Right atrium auricular region (tissue), 2 donors: ENCODE measurements around the gene UBE2G2. TPM values are rescaled to one million over a fixed set of nuclear protein-coding genes. Genes with fewer than 3 reads are reported as not detected.

ENCODE experiments used
- DNase-seq: peaks from one replicate; pipeline ENCODE4 v3.0.0-alpha.2; 2019; ENCODE audit warnings: low spot score
- H3K27ac ChIP-seq, 2 donors: fragments of 200-600 bp; sonication (generic); 1 replicate in 1 of 2; 2 replicates in 1 of 2; pipeline ENCODE4 v1.5.1; 2016 to 2019
- H3K27me3 ChIP-seq, 2 donors: fragments of 200-600 bp; sonication (generic); one replicate each; pipeline versions ENCODE4 v1.5.1 to v1.6.0; 2017 to 2019
- H3K36me3 ChIP-seq: fragments of 200-600 bp; sonication (generic); one replicate; pipeline ENCODE4 v1.5.1; 2016
- H3K4me1 ChIP-seq, 2 donors: fragments of 200-600 bp; sonication (generic); one replicate each; pipeline versions ENCODE4 v1.5.1 to v1.6.0; 2017 to 2019
- H3K4me3 ChIP-seq, 2 donors: fragments of 200-600 bp; sonication (generic); 1 replicate in 1 of 2; 2 replicates in 1 of 2; pipeline ENCODE4 v1.5.1; 2017 to 2019; ENCODE audit warnings: mild to moderate bottlenecking in 1 of 2, moderate library complexity in 1 of 2
- H3K9me3 ChIP-seq, 2 donors: fragments of 200-600 bp; sonication (generic); one replicate each; pipeline ENCODE4 v1.5.1; 2019
- total RNA-seq, 2 donors: library from RNA; depleted of rRNA; stranded (reverse); fragments of >200 nt; gene quantifications; one replicate each; pipeline ENCODE4 v1.1.0, GENCODE V29; 2016
- TF ChIP-seq, protein P1 (sequence below), 2 donors: fragments of 200-600 bp; sonication (generic); IDR thresholded peaks; one replicate each; pipeline ENCODE4 v1.5.1; 2019; ENCODE audit warnings: antibody characterized with exemption in 2 of 2

UBE2G2 gene
- total RNA-seq, 2 donors from 2014 or later: 47.5 to 52.5 TPM

DNA sequence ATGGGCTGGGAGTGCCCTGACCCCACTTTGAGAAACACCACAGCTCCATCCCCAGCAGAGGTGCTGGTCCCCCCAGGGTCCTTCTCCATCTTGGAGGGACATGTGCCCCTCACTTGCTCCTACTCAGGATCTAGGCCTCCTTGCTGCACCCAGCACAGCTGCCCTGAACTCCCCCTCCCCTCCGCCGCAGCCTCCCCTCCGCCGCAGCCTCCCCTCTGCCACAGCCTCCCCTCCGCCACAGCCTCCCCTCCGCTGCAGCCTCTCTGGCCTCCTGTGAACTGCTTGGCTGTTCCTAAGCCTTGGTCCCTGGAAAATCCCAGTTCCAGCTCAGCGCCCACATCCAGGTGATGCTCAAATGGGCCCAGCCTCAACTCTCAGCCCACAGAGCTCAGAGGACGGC, 74.3 kb downstream of the UBE2G2 start:
- DNase-seq: no peak

DNA sequence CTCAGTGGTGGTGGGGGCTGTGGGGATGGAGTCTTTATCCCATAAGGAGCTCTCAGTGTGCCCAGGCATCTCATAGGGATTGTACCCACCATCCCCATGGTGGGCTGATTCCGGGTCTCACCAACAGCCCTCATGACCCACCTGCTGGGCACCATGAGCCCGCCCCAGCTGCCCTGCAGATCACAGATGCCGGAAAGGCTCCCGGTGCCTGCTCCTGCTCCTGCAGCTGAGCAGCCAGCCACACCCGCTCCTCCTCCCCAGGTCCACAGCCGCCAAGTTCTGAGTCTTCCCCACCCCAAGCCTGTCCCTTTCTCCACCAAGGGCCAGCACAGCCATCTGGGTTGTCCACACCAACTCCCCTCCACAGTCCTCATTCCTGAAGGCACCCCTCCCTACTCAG, 74.8 kb downstream of the UBE2G2 start:
- Histone ChIP-seq H3K27ac (no peak overlapping the region), H3K36me3 (no peaks in the 10 kb centered on the region), H3K4me1 (peaks cover 0 to 10% of the 10 kb centered on the region in 2 donors), H3K9me3 (no peaks in the 10 kb centered on the region), H3K27me3 (peaks cover 0 to 14% of the 10 kb centered on the region in 2 donors), H3K4me3 (no peak overlapping the region)
- DNase-seq: no peak
- TF ChIP-seq, protein P1, sequence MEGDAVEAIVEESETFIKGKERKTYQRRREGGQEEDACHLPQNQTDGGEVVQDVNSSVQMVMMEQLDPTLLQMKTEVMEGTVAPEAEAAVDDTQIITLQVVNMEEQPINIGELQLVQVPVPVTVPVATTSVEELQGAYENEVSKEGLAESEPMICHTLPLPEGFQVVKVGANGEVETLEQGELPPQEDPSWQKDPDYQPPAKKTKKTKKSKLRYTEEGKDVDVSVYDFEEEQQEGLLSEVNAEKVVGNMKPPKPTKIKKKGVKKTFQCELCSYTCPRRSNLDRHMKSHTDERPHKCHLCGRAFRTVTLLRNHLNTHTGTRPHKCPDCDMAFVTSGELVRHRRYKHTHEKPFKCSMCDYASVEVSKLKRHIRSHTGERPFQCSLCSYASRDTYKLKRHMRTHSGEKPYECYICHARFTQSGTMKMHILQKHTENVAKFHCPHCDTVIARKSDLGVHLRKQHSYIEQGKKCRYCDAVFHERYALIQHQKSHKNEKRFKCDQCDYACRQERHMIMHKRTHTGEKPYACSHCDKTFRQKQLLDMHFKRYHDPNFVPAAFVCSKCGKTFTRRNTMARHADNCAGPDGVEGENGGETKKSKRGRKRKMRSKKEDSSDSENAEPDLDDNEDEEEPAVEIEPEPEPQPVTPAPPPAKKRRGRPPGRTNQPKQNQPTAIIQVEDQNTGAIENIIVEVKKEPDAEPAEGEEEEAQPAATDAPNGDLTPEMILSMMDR (IDR thresholded peaks at IDR 0.05): no peak

More for the DNA sequence above, 74.3 kb downstream of the UBE2G2 start:
- Histone ChIP-seq H3K4me3 (no peak overlapping the region), H3K4me1 (peaks cover 0 to 10% of the 10 kb centered on the region in 2 donors), H3K36me3 (no peaks in the 10 kb centered on the region), H3K9me3 (no peaks in the 10 kb centered on the region), H3K27me3 (peaks cover 0 to 14% of the 10 kb centered on the region in 2 donors), H3K27ac (no peak overlapping the region)
- TF ChIP-seq, protein P1 (IDR thresholded peaks at IDR 0.05): no peak

DNA sequence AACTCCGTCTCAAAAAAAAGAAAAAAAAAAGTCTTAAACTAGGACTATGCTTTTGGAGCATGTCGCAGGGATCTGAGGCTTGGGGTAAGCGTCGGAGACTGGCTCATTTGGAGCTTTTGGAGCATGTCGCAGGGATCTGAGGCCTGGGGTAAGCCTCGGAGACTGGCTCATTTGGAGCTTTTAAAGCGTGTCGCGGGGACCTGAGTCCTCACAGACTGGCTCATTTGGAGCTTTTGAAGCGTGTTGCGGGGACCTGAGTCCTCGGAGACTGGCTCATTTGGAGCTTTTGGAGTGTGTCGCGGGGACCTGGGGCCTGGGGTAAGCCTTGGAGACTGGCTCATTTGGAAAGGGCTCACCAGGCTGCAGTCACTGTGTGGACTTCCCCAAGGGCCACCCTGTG, 76.7 kb downstream of the UBE2G2 start:
- TF ChIP-seq, protein P1 (IDR thresholded peaks at IDR 0.05): no peak
- no peaks in the 10 kb centered on the region for H3K36me3 ChIP-seq
- no peak overlapping the region for H3K27ac ChIP-seq
- H3K9me3 ChIP-seq: no peaks in the 10 kb centered on the region
- H3K4me3 ChIP-seq: no peak overlapping the region
- H3K4me1 ChIP-seq: peaks cover 0 to 10% of the 10 kb centered on the region in 2 donors
- H3K27me3 ChIP-seq: peaks cover 0 to 14% of the 10 kb centered on the region in 2 donors
- DNase-seq: no peak

DNA sequence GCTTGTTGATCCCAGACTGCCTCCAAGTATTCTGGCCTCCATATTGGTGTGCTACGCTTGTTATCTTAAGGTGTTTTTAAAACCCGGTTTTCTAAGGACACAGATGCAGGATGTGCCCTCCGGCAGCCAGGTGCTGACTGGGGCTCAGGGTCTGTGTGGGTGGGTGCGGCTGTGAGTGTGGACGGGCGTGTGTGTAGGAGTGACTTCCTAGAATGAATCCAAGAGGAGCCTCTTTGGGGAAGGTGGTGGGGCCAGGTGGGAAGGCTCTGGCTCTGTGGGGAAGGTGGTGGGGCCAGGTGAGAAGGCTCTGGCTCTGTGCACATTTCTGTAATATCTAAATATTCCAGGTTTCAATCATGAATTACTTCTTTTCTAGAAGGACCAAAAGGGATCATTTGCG, 77.4 kb downstream of the UBE2G2 start:
- no peak for DNase-seq
- no peak overlapping the region for H3K4me3 ChIP-seq
- H3K36me3 ChIP-seq: no peaks in the 10 kb centered on the region
- H3K9me3 ChIP-seq: no peaks in the 10 kb centered on the region
- TF ChIP-seq, protein P1 (IDR thresholded peaks at IDR 0.05): no peak
- H3K4me1 ChIP-seq: peaks cover 0 to 10% of the 10 kb centered on the region in 2 donors
- H3K27me3 ChIP-seq: peaks cover 0 to 14% of the 10 kb centered on the region in 2 donors
- no peak overlapping the region for H3K27ac ChIP-seq

DNA sequence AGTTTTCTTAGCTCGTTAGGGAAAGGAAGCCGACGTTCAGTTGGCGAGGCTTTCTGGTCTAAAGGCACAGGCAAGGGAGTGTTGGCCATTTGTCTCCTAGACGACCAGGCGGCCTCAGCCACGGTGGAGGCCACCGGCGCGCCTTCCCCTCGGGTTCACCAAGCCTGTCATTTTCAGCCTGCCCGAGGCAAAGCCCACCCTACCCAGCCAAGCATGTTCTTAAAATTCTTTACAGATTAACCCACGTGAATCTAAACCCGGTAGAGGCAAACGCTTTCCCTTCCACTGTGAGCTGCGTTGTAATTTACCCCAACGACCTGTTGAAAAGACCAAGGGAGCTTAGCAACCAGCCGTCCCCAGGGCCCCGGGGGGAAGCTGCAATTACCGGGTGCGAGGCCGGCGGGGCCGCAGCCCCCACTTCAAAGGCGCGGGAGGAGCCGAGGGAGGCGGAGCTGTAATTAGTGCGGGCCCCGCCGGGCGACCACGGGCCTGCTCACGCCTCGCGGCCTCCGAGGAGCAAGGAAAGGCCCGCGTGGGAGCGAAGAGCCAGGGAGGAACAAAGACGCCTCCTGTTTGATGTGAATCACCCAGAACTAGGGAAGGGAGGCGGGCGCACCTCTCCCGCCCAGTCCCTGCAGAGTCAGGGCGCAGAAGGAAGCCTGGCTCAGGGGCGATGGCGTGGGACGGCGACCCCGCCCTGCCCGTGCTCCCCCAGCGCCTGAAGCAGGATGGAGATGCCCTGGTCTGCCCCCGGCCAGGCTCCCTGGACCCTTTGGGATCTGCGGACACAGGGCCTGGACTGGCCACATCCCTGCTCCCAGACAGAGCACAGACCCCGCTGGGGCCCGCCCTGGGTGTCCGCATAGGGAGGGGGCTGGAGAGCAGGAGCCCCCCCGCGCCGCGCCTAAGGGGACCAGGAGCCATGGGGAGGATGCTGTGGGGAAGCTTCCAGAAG, 78.2 kb downstream of the UBE2G2 start:
- H3K27ac ChIP-seq: no peak overlapping the region
- no peaks in the 10 kb centered on the region for H3K9me3 ChIP-seq
- H3K4me1 ChIP-seq: peaks cover 0 to 10% of the 10 kb centered on the region in 2 donors
- TF ChIP-seq, protein P1 (IDR thresholded peaks at IDR 0.05): no peak
- H3K27me3 ChIP-seq: peaks cover 0 to 14% of the 10 kb centered on the region in 2 donors
- no peaks in the 10 kb centered on the region for H3K36me3 ChIP-seq
- no peak for DNase-seq
- H3K4me3 ChIP-seq: no peak overlapping the region
